CD4-positive, alpha-beta memory T cell (primary cell): ENCODE data around the gene CGN. TPM values are rescaled to one million over a fixed set of nuclear protein-coding genes. Genes with fewer than 3 reads are reported as not detected.
A peak's percentile ranks its signal among the peaks of the same experiment; 100 is the strongest.

Experiments
- CTCF ChIA-PET: fragments of 350-600 bp; sonication (Branson Sonifier 250); formaldehyde crosslinking; loops from one replicate; lab custom pipeline; 2021; ENCODE audit warnings: inconsistent platforms; ENCODE audit not compliant: partially characterized antibody; lab: Charles Lee
- POLR2A ChIA-PET: fragments of 350-600 bp; sonication (Branson Sonifier 250); formaldehyde crosslinking; loops from one replicate; lab custom pipeline; 2021; ENCODE audit not compliant: partially characterized antibody; lab: Charles Lee
- DNase-seq, 5 donors: peaks; one replicate each; pipeline versions ENCODE4 v3.0.0 to v3.0.0-alpha.2; 2020 to 2022; ENCODE audit warnings: mixed read lengths in 1 of 5
- H3K27ac ChIP-seq: one replicate; pipeline ENCODE4 v1.7.0; 2013; ENCODE audit warnings: low read depth, low read length
- H3K27me3 ChIP-seq: 2 replicates; pipeline ENCODE4 v1.7.0; 2013; ENCODE audit warnings: mild to moderate bottlenecking, low read length, moderate library complexity; ENCODE audit not compliant: insufficient read depth
- H3K36me3 ChIP-seq: 2 replicates; pipeline ENCODE4 v1.7.0; 2013; ENCODE audit warnings: mild to moderate bottlenecking, low read length, moderate library complexity; ENCODE audit not compliant: insufficient read depth
- H3K4me1 ChIP-seq: 2 replicates; pipeline ENCODE4 v1.7.0; 2013; ENCODE audit warnings: mild to moderate bottlenecking, low read length, moderate library complexity; ENCODE audit not compliant: insufficient read depth
- H3K4me3 ChIP-seq, 2 donors: one replicate each; pipeline ENCODE4 v1.7.0; 2013; ENCODE audit warnings: low read length in 2 of 2, mild to moderate bottlenecking in 1 of 2
- H3K9me3 ChIP-seq, 2 donors: one replicate each; pipeline ENCODE4 v1.7.0; 2013; ENCODE audit warnings: low read length in 2 of 2, control low read depth in 1 of 2; ENCODE audit not compliant: control insufficient read depth in 1 of 2
- H3K27ac Mint-ChIP-seq, 7 donors: one replicate each; pipeline ENCODE4 v1.8.0; 2020 to 2021; ENCODE audit warnings: mixed read lengths in 7 of 7, mild to moderate bottlenecking in 6 of 7, inconsistent platforms in 3 of 7, moderate library complexity in 3 of 7
- H3K27me3 Mint-ChIP-seq, 2 donors: one replicate each; pipeline ENCODE4 v1.8.0; 2020 to 2021; ENCODE audit warnings: mixed read lengths in 2 of 2
- H3K36me3 Mint-ChIP-seq, 2 donors: one replicate each; pipeline ENCODE4 v1.8.0; 2020 to 2021; ENCODE audit warnings: mixed read lengths in 2 of 2, inconsistent platforms in 1 of 2, mild to moderate bottlenecking in 1 of 2
- H3K4me1 Mint-ChIP-seq, 4 donors: one replicate each; pipeline ENCODE4 v1.8.0; 2020 to 2021; ENCODE audit warnings: mixed read lengths in 4 of 4, mild to moderate bottlenecking in 1 of 4
- H3K4me3 Mint-ChIP-seq, 8 donors: one replicate each; pipeline ENCODE4 v1.8.0; 2020 to 2021; ENCODE audit warnings: mixed read lengths in 8 of 8, mild to moderate bottlenecking in 7 of 8, moderate library complexity in 6 of 8, inconsistent platforms in 3 of 8
- H3K9me3 Mint-ChIP-seq, 8 donors: one replicate each; pipeline ENCODE4 v1.8.0; 2020 to 2021; ENCODE audit warnings: mixed read lengths in 8 of 8, mild to moderate bottlenecking in 5 of 8, inconsistent platforms in 3 of 8, moderate library complexity in 1 of 8
- intact Hi-C: fragments of 100-400 bp; cut with micrococcal nuclease; formaldehyde crosslinking; loops from one replicate; pipeline ENCODE4 v1.15.1; 2023
- polyA plus RNA-seq, 2 donors: library from polyadenylated mRNA; unstranded; fragments of 300-500 nt; fragmentation: Illumina TruSeq; gene quantifications; one replicate each; pipeline ENCODE4 v1.2.3, GENCODE V29; 2021
- total RNA-seq, 2 experiments: library from RNA; stranded (reverse); gene quantifications; one replicate each; pipeline ENCODE4 v1.2.3, GENCODE V29; 2021

The CGN gene
- total and polyA plus RNA-seq, 4 experiments from 2014 or later: 0.81 to 1.4 (median 1.0) TPM; not detected in 1

GRCh38 chr1:151546011-151546925 is 35.1 kb downstream of the CGN start:
- Histone ChIP-seq H3K4me1 (peaks cover 8% of the 10 kb centered on the region), H3K9me3 (no peaks in the 10 kb centered on the region), H3K36me3 (no peaks in the 10 kb centered on the region), H3K27me3 (no peaks in the 10 kb centered on the region), H3K27ac (no peak overlapping the region), H3K4me3 (no peak overlapping the region)
- Mint-ChIP-seq H3K27me3 (no peaks in the 10 kb centered on the region), H3K9me3 (no peaks in the 10 kb centered on the region), H3K4me3 (peak overlapping the region in 1 of 8 donors; percentile 30), H3K4me1 (peaks cover 5 to 18% (median 11%) of the 10 kb centered on the region in 4 donors), H3K27ac (peak overlapping the region in 2 of 7 donors; percentile 42 to 92), H3K36me3 (no peaks in the 10 kb centered on the region)
- ChIA-PET POLR2A (no interaction called here), CTCF (interaction anchor here (0.7 to 1.0 kb wide), 2 partner anchors 11 to 18 kb away, joined by 3 read pairs; no protein-coding TSS in a partner anchor)
- DNase-seq: no peak
- intact Hi-C loops: loop anchor here (10.0 kb wide), 1 partner anchor 449 kb away; the partner anchor contains the start of gene S100A10

- peaks cover 4 to 10% (median 6%) of the 10 kb centered on the region in 4 donors for H3K4me1 Mint-ChIP-seq
- CTCF ChIA-PET: no interaction called here
- H3K9me3 Mint-ChIP-seq: no peaks in the 10 kb centered on the region
- POLR2A ChIA-PET: no interaction called here
- H3K4me3 Mint-ChIP-seq: peak overlapping the region in 2 of 8 donors; percentile 36 to 54
- Histone ChIP-seq H3K9me3 (no peaks in the 10 kb centered on the region), H3K4me1 (peaks cover 7% of the 10 kb centered on the region), H3K4me3 (no peak overlapping the region), H3K36me3 (no peaks in the 10 kb centered on the region), H3K27ac (no peak overlapping the region), H3K27me3 (no peaks in the 10 kb centered on the region)
- no peaks in the 10 kb centered on the region for H3K36me3 Mint-ChIP-seq
- intact Hi-C loops: loop anchor here (10.0 kb wide), 1 partner anchor 447 kb away; the partner anchor contains the start of gene S100A10
- DNase-seq: no peak
- peak overlapping the region in 3 of 7 donors; percentile 22 to 92 (median 49) for H3K27ac Mint-ChIP-seq
- no peaks in the 10 kb centered on the region for H3K27me3 Mint-ChIP-seq
Measured at GRCh38 chr1:151547119-151547899, 36.1 kb downstream of the CGN start.

GRCh38 chr1:151547900-151548230 is 36.7 kb downstream of the CGN start:
- ChIA-PET CTCF (no interaction called here), POLR2A (interaction anchor here (0.6 kb wide), 1 partner anchor 10 kb away, joined by 3 read pairs; no protein-coding TSS in a partner anchor)
- DNase-seq: no peak
- no peaks in the 10 kb centered on the region for H3K27me3 ChIP-seq
- Mint-ChIP-seq H3K36me3 (no peaks in the 10 kb centered on the region), H3K27me3 (no peaks in the 10 kb centered on the region), H3K9me3 (no peaks in the 10 kb centered on the region), H3K4me3 (no peak overlapping the region), H3K27ac (peak overlapping the region in 2 of 7 donors; percentile 22 to 49), H3K4me1 (peaks cover 4 to 10% (median 6%) of the 10 kb centered on the region in 4 donors)
- intact Hi-C loops: loop anchor here (10.0 kb wide), 1 partner anchor 447 kb away; the partner anchor contains the start of gene S100A10
- no peaks in the 10 kb centered on the region for H3K9me3 ChIP-seq
- H3K27ac ChIP-seq: no peak overlapping the region
- no peaks in the 10 kb centered on the region for H3K36me3 ChIP-seq
- H3K4me1 ChIP-seq: peaks cover 7% of the 10 kb centered on the region
- no peak overlapping the region for H3K4me3 ChIP-seq

GRCh38 chr1:151549199-151549598 is 38.0 kb downstream of the CGN start:
- Histone ChIP-seq H3K27ac (no peak overlapping the region), H3K4me3 (no peak overlapping the region), H3K4me1 (peaks cover 7% of the 10 kb centered on the region), H3K9me3 (no peaks in the 10 kb centered on the region), H3K36me3 (no peaks in the 10 kb centered on the region), H3K27me3 (no peaks in the 10 kb centered on the region)
- Mint-ChIP-seq H3K27me3 (no peaks in the 10 kb centered on the region), H3K36me3 (no peaks in the 10 kb centered on the region), H3K9me3 (no peaks in the 10 kb centered on the region), H3K4me3 (no peak overlapping the region), H3K27ac (no peak overlapping the region), H3K4me1 (peaks cover 4 to 10% (median 6%) of the 10 kb centered on the region in 4 donors)
- DNase-seq: no peak
- intact Hi-C loops: loop anchor here (10.0 kb wide), 1 partner anchor 446 kb away; the partner anchor contains the start of gene S100A10
- CTCF ChIA-PET: interaction anchor here (1.4 kb wide), 1 partner anchor 287 kb away, joined by 3 read pairs; no protein-coding TSS in a partner anchor
- POLR2A ChIA-PET: interaction anchor here (1.5 kb wide), 1 partner anchor 9 kb away, joined by 3 read pairs; the partner anchor contains the start of gene TUFT1

GRCh38 chr1:151553659-151554058 is 42.5 kb downstream of the CGN start:
- Histone ChIP-seq H3K9me3 (no peaks in the 10 kb centered on the region), H3K27ac (no peak overlapping the region), H3K4me3 (no peak overlapping the region), H3K4me1 (no peaks in the 10 kb centered on the region), H3K36me3 (no peaks in the 10 kb centered on the region), H3K27me3 (no peaks in the 10 kb centered on the region)
- H3K9me3 Mint-ChIP-seq: no peaks in the 10 kb centered on the region
- no peak overlapping the region for H3K27ac Mint-ChIP-seq
- ChIA-PET POLR2A (no interaction called here), CTCF (interaction anchor here (1.6 kb wide), 1 partner anchor 13 kb away, joined by 3 read pairs; no protein-coding TSS in a partner anchor)
- DNase-seq: no peak
- H3K4me1 Mint-ChIP-seq: no peaks in the 10 kb centered on the region
- no peaks in the 10 kb centered on the region for H3K27me3 Mint-ChIP-seq
- no peaks in the 10 kb centered on the region for H3K36me3 Mint-ChIP-seq
- no peak overlapping the region for H3K4me3 Mint-ChIP-seq
- intact Hi-C loops: no loop called here

- Mint-ChIP-seq H3K27me3 (no peaks in the 10 kb centered on the region), H3K4me3 (no peak overlapping the region), H3K4me1 (no peaks in the 10 kb centered on the region), H3K36me3 (no peaks in the 10 kb centered on the region), H3K27ac (no peak overlapping the region), H3K9me3 (no peaks in the 10 kb centered on the region)
- H3K4me1 ChIP-seq: no peaks in the 10 kb centered on the region
- intact Hi-C loops: no loop called here
- no peak overlapping the region for H3K4me3 ChIP-seq
- H3K36me3 ChIP-seq: no peaks in the 10 kb centered on the region
- CTCF ChIA-PET: interaction anchor here (0.7 kb wide), 1 partner anchor 18 kb away, joined by 3 read pairs; no protein-coding TSS in a partner anchor
- H3K9me3 ChIP-seq: no peaks in the 10 kb centered on the region
- DNase-seq: no peak
- H3K27ac ChIP-seq: no peak overlapping the region
- no peaks in the 10 kb centered on the region for H3K27me3 ChIP-seq
- POLR2A ChIA-PET: no interaction called here
Measured at GRCh38 chr1:151556052-151556451, 44.9 kb downstream of the CGN start.
